ENCODE data around the gene GATA2.

GATA2 gene

GRCh38 chr3:128508852-128509251 is 15.9 kb upstream of the GATA2 start:
- TF ChIP-seq, protein P1, sequence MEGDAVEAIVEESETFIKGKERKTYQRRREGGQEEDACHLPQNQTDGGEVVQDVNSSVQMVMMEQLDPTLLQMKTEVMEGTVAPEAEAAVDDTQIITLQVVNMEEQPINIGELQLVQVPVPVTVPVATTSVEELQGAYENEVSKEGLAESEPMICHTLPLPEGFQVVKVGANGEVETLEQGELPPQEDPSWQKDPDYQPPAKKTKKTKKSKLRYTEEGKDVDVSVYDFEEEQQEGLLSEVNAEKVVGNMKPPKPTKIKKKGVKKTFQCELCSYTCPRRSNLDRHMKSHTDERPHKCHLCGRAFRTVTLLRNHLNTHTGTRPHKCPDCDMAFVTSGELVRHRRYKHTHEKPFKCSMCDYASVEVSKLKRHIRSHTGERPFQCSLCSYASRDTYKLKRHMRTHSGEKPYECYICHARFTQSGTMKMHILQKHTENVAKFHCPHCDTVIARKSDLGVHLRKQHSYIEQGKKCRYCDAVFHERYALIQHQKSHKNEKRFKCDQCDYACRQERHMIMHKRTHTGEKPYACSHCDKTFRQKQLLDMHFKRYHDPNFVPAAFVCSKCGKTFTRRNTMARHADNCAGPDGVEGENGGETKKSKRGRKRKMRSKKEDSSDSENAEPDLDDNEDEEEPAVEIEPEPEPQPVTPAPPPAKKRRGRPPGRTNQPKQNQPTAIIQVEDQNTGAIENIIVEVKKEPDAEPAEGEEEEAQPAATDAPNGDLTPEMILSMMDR (IDR thresholded peaks at IDR 0.05; ENCODE audit: low read depth, low read length, missing control alignments) = no peak
- no peak overlapping the region for H3K4me3 ChIP-seq (ENCODE audit: low read depth, low read length)
- no peak for DNase-seq (ENCODE audit: low read depth)
- in situ Hi-C loops (cut with HindIII; ENCODE audit: low sequenced_read_pairs) = loop anchor here (5.0 kb wide), 2 partner anchors 68 to 337 kb away; no protein-coding TSS in a partner anchor

GRCh38 chr3:128506754-128507153 is 13.8 kb upstream of the GATA2 start:
- no peak for DNase-seq (ENCODE audit: low read depth)
- in situ Hi-C loops (cut with HindIII; ENCODE audit: low sequenced_read_pairs) = loop anchor here (5.0 kb wide), 2 partner anchors 71 to 334 kb away; no protein-coding TSS in a partner anchor
- TF ChIP-seq, protein P1 (IDR thresholded peaks at IDR 0.05; ENCODE audit: low read depth, low read length, missing control alignments) = no peak
- H3K4me3 ChIP-seq (ENCODE audit: low read depth, low read length) = no peak overlapping the region

- no peak for DNase-seq (ENCODE audit: low read depth)
- H3K4me3 ChIP-seq (ENCODE audit: low read depth, low read length) = no peak overlapping the region
- in situ Hi-C loops (cut with HindIII; ENCODE audit: low sequenced_read_pairs) = loop anchor here (5.0 kb wide), 2 partner anchors 72 to 333 kb away; no protein-coding TSS in a partner anchor
- TF ChIP-seq, protein P1 (IDR thresholded peaks at IDR 0.05; ENCODE audit: low read depth, low read length, missing control alignments) = no peak
These were observed 12.8 kb upstream of the GATA2 start for GRCh38 chr3:128505771-128506170.

- DNase-seq (ENCODE audit: low read depth) = no peak
- in situ Hi-C loops (cut with HindIII; ENCODE audit: low sequenced_read_pairs) = loop anchor here (5.0 kb wide), 2 partner anchors 72 to 333 kb away; no protein-coding TSS in a partner anchor
- no peak overlapping the region for H3K4me3 ChIP-seq (ENCODE audit: low read depth, low read length)
- TF ChIP-seq, protein P1 (IDR thresholded peaks at IDR 0.05; ENCODE audit: low read depth, low read length, missing control alignments) = no peak
These were observed 12.1 kb upstream of the GATA2 start for GRCh38 chr3:128504963-128505730.

- TF ChIP-seq, protein P1 (IDR thresholded peaks at IDR 0.05; ENCODE audit: low read depth, low read length, missing control alignments) = no peak
- no peak for DNase-seq (ENCODE audit: low read depth)
- in situ Hi-C loops (cut with HindIII; ENCODE audit: low sequenced_read_pairs) = no loop called here
- no peak overlapping the region for H3K4me3 ChIP-seq (ENCODE audit: low read depth, low read length)
These were observed 11.5 kb upstream of the GATA2 start for GRCh38 chr3:128504533-128504915.

DNA sequence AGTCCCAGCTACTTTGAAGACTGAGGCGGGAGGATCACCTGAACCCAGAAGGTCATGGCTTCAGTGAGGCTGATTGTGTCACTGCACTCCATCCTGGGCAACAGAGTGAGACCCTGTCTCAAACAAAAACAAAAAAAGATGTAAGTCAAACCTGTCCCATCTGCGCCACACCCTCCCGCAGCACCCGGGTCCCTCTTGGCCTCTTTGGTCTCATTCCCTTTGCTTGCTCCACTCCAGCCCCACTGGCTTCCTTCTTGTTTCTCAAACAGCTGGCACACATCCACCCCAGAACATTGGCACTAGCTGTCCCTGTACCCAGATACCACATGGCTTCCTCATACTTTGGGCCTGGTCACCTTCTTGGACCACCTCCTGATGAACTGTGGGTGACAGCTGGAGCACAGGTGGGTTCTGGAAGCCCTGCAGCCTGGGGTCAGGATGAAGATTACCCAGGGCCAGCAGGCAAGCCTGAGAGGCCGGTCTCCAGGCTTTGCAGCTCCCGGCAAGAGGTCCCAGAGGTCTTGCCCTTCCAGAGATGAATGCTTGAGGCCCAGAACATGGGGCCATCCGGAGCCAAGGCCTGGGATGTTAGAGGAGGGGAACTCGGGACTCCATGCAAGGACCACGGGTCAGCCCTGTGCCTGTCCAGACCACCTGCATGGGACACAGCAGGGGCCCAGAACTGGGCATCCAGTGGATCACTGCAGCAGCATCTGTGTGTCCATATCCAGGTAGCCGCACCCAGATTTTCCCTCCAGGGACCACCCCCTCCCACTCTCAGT is 10.9 kb upstream of the GATA2 start:
- DNase-seq (ENCODE audit: low read depth) = no peak
- no peak overlapping the region for H3K4me3 ChIP-seq (ENCODE audit: low read depth, low read length)
- in situ Hi-C loops (cut with HindIII; ENCODE audit: low sequenced_read_pairs) = no loop called here
- TF ChIP-seq, protein P1 (IDR thresholded peaks at IDR 0.05; ENCODE audit: low read depth, low read length, missing control alignments) = no peak
